Measurements from ENCODE around the gene DPEP3.

GRCh38 chr16:68005211-68005610 is 24.9 kb upstream of the DPEP3 start:
- no peak for TF ChIP-seq ZNF274 (IDR thresholded peaks at IDR 0.05; ENCODE audit: low read depth, low read length)
- no peak for TF ChIP-seq YY1 (IDR thresholded peaks at IDR 0.05; ENCODE audit: insufficient read depth, insufficient read length)
- TF ChIP-seq SUZ12 (IDR thresholded peaks at IDR 0.05; ENCODE audit: extremely low read depth, insufficient read depth, insufficient read length), result no peak
